ENCODE results near the gene MAOB. TPM values are rescaled to one million over a fixed set of nuclear protein-coding genes. Genes with fewer than 3 reads are reported as not detected.

Gene MAOB
- total and polyA plus RNA-seq, 8 donors = 1.2 to 16.0 (median 10.2) TPM

- no peak for TF ChIP-seq POLR2AphosphoS5 (IDR thresholded peaks at IDR 0.05)
- TF ChIP-seq EP300 (IDR thresholded peaks at IDR 0.05) = no peak
- TF ChIP-seq, protein P1, sequence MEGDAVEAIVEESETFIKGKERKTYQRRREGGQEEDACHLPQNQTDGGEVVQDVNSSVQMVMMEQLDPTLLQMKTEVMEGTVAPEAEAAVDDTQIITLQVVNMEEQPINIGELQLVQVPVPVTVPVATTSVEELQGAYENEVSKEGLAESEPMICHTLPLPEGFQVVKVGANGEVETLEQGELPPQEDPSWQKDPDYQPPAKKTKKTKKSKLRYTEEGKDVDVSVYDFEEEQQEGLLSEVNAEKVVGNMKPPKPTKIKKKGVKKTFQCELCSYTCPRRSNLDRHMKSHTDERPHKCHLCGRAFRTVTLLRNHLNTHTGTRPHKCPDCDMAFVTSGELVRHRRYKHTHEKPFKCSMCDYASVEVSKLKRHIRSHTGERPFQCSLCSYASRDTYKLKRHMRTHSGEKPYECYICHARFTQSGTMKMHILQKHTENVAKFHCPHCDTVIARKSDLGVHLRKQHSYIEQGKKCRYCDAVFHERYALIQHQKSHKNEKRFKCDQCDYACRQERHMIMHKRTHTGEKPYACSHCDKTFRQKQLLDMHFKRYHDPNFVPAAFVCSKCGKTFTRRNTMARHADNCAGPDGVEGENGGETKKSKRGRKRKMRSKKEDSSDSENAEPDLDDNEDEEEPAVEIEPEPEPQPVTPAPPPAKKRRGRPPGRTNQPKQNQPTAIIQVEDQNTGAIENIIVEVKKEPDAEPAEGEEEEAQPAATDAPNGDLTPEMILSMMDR (IDR thresholded peaks at IDR 0.05) = no peak
- TF ChIP-seq POLR2A (IDR thresholded peaks at IDR 0.05) = no peak
- Histone ChIP-seq H3K4me1 (no peaks in the 10 kb centered on the region), H3K9me3 (no peaks in the 10 kb centered on the region), H3K27me3 (no peaks in the 10 kb centered on the region), H3K36me3 (no peaks in the 10 kb centered on the region), H3K4me3 (no peak overlapping the region), H3K27ac (no peak overlapping the region)
- intact Hi-C loops (cut with DNase I; ENCODE audit: low total_unique reads) = no loop called here
- peak in 1 of 2 donors; percentile 8 for DNase-seq
Measured at GRCh38 chrX:43813898-43814297, 68.4 kb downstream of the MAOB start.

- 53 to 92% (median 75%) methylated on average over 2 of the region's 2 CpGs for WGBS, 5 donors
- TF ChIP-seq POLR2AphosphoS5 (IDR thresholded peaks at IDR 0.05) (no peak), EP300 (IDR thresholded peaks at IDR 0.05) (no peak), POLR2A (IDR thresholded peaks at IDR 0.05) (no peak)
- TF ChIP-seq, protein P1 (IDR thresholded peaks at IDR 0.05) = no peak
- Histone ChIP-seq H3K9me3 (no peaks in the 10 kb centered on the region), H3K27ac (no peak overlapping the region), H3K4me1 (no peaks in the 10 kb centered on the region), H3K27me3 (no peaks in the 10 kb centered on the region), H3K36me3 (no peaks in the 10 kb centered on the region), H3K4me3 (no peak overlapping the region)
- DNase-seq = no peak
- intact Hi-C loops (cut with DNase I; ENCODE audit: low total_unique reads) = no loop called here
Measured at GRCh38 chrX:43813319-43813718, 68.9 kb downstream of the MAOB start.

GRCh38 chrX:43809463-43809862 is 72.8 kb downstream of the MAOB start:
- no peak overlapping the region for H3K4me3 ChIP-seq
- H3K27ac ChIP-seq = peak overlapping the region in 2 of 5 donors; percentile 18 to 28
- H3K27me3 ChIP-seq = no peaks in the 10 kb centered on the region
- no peaks in the 10 kb centered on the region for H3K36me3 ChIP-seq
- intact Hi-C loops (cut with DNase I; ENCODE audit: low total_unique reads) = no loop called here
- DNase-seq = no peak
- no peaks in the 10 kb centered on the region for H3K9me3 ChIP-seq
- no peak for TF ChIP-seq POLR2AphosphoS5 (IDR thresholded peaks at IDR 0.05)
- TF ChIP-seq EP300 (IDR thresholded peaks at IDR 0.05) = no peak
- TF ChIP-seq, protein P1 (IDR thresholded peaks at IDR 0.05) = no peak
- TF ChIP-seq POLR2A (IDR thresholded peaks at IDR 0.05) = no peak
- H3K4me1 ChIP-seq = no peaks in the 10 kb centered on the region

DNA sequence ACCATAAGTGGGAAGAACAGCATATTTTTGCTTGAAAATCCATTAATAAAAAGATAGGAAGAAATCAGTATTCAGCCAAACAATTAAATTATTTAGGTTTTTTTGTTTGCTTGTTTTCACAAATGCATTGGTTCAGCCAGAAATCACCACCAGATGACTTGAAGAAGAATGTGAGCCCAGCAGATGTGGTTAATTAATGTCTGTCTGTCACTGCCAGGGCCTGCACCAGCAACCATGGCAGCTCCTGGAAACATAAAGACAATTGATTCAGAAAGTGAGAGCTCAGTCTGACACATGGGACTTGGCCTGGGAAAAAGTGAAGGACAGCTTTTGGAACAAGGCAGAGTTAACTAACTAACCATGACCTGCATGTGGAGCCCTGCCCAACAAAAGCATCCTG is 74.0 kb downstream of the MAOB start:
- Histone ChIP-seq H3K36me3 (no peaks in the 10 kb centered on the region), H3K9me3 (no peaks in the 10 kb centered on the region), H3K27ac (no peak overlapping the region), H3K27me3 (no peaks in the 10 kb centered on the region), H3K4me1 (no peaks in the 10 kb centered on the region), H3K4me3 (no peak overlapping the region)
- no peak for TF ChIP-seq POLR2AphosphoS5 (IDR thresholded peaks at IDR 0.05)
- TF ChIP-seq, protein P1 (IDR thresholded peaks at IDR 0.05) = no peak
- no peak for TF ChIP-seq POLR2A (IDR thresholded peaks at IDR 0.05)
- TF ChIP-seq EP300 (IDR thresholded peaks at IDR 0.05) = no peak
- no peak for DNase-seq
- intact Hi-C loops (cut with DNase I; ENCODE audit: low total_unique reads) = no loop called here

Data from stomach (tissue), 9 donors.